ENCODE data around the gene DYSF.
A peak's percentile ranks its signal among the peaks of the same experiment; 100 is the strongest.

DYSF gene

GRCh38 chr2:71613403-71613952 lies 160.1 kb downstream of the DYSF start:
- in situ Hi-C loops (cut with HindIII; ENCODE audit: low sequenced_read_pairs): no loop called here
- no peak for DNase-seq (ENCODE audit: low read depth)
- no peak for TF ChIP-seq CTCF (IDR thresholded peaks at IDR 0.05; ENCODE audit: low read depth, low read length, missing control alignments)
- no peak overlapping the region for H3K4me3 ChIP-seq (ENCODE audit: low read depth, low read length)

GRCh38 chr2:71613953-71614925 lies 160.9 kb downstream of the DYSF start:
- in situ Hi-C loops (cut with HindIII; ENCODE audit: low sequenced_read_pairs): no loop called here
- H3K4me3 ChIP-seq (ENCODE audit: low read depth, low read length): no peak overlapping the region
- no peak for DNase-seq (ENCODE audit: low read depth)
- TF ChIP-seq CTCF (IDR thresholded peaks at IDR 0.05; ENCODE audit: low read depth, low read length, missing control alignments): no peak

GRCh38 chr2:71614976-71615766 lies 161.8 kb downstream of the DYSF start:
- H3K4me3 ChIP-seq (ENCODE audit: low read depth, low read length): no peak overlapping the region
- no peak for TF ChIP-seq CTCF (IDR thresholded peaks at IDR 0.05; ENCODE audit: low read depth, low read length, missing control alignments)
- in situ Hi-C loops (cut with HindIII; ENCODE audit: low sequenced_read_pairs): loop anchor here (5.0 kb wide), 1 partner anchor 78 kb away; no protein-coding TSS in a partner anchor
- peak; percentile 73 for DNase-seq (ENCODE audit: low read depth)

GRCh38 chr2:71615767-71616730 lies 162.7 kb downstream of the DYSF start:
- no peak for TF ChIP-seq CTCF (IDR thresholded peaks at IDR 0.05; ENCODE audit: low read depth, low read length, missing control alignments)
- no peak overlapping the region for H3K4me3 ChIP-seq (ENCODE audit: low read depth, low read length)
- in situ Hi-C loops (cut with HindIII; ENCODE audit: low sequenced_read_pairs): loop anchor here (5.0 kb wide), 1 partner anchor 79 kb away; no protein-coding TSS in a partner anchor
- no peak for DNase-seq (ENCODE audit: low read depth)

GRCh38 chr2:71617266-71617665 lies 163.9 kb downstream of the DYSF start:
- TF ChIP-seq CTCF (IDR thresholded peaks at IDR 0.05; ENCODE audit: low read depth, low read length, missing control alignments): no peak
- no peak overlapping the region for H3K4me3 ChIP-seq (ENCODE audit: low read depth, low read length)
- in situ Hi-C loops (cut with HindIII; ENCODE audit: low sequenced_read_pairs): loop anchor here (5.0 kb wide), 1 partner anchor 80 kb away; no protein-coding TSS in a partner anchor
- DNase-seq (ENCODE audit: low read depth): no peak

Measured in astrocyte of the cerebellum (primary cell).